HEK293 (cell line): Measurements from ENCODE around the gene RYR2.

Experiments
- CTCF ChIA-PET: fragments of 350-600 bp; formaldehyde crosslinking; extraction: SDS; loops from one replicate; lab custom pipeline; 2021; ENCODE audit warnings: antibody characterized with exemption; lab: Yijun Ruan, JAX
- POLR2A ChIA-PET: fragments of 300-600 bp; formaldehyde crosslinking; extraction: SDS; loops from one replicate; lab custom pipeline; 2020; ENCODE audit warnings: antibody characterized with exemption, inconsistent platforms; lab: Yijun Ruan, JAX
- H3K27ac ChIP-seq: fragments of 200-500 bp; sonication (Bioruptor generic); 2 replicates; pipeline ENCODE4 v1.5.1; 2014; ENCODE audit warnings: low read depth, low read length, control low read depth, inconsistent platforms; ENCODE audit errors: extremely low read depth
- H3K36me3 ChIP-seq, 2 experiments: fragments of 200-500 bp in 1 of 2; sonication (Bioruptor generic) in 1 of 2; 1 replicate in 1 of 2; 2 replicates in 1 of 2; pipeline ENCODE4 v1.5.1; 2014 to 2017; ENCODE audit warnings: inconsistent platforms in 2 of 2, low read length in 2 of 2; ENCODE audit not compliant: control insufficient read depth in 2 of 2, insufficient read depth in 1 of 2
- H3K4me1 ChIP-seq: fragments of 200-500 bp; sonication (Bioruptor generic); 2 replicates; pipeline ENCODE4 v1.5.1; 2014; ENCODE audit warnings: mild to moderate bottlenecking, low read length, inconsistent platforms; ENCODE audit not compliant: control insufficient read depth, insufficient read depth
- H3K4me3 ChIP-seq: 2 replicates; pipeline ENCODE4 v1.5.1; 2011; ENCODE audit warnings: low read depth, mild to moderate bottlenecking, control low read depth, low read length, moderate library complexity
- H3K9me3 ChIP-seq: fragments of 200-500 bp; sonication (Bioruptor generic); 2 replicates; pipeline ENCODE4 v1.5.1; 2014; ENCODE audit warnings: low read depth, low read length, inconsistent platforms; ENCODE audit not compliant: control insufficient read depth, insufficient read depth
- EGR2 ChIP-seq: fragments of 450-650 bp; formaldehyde crosslinking; IDR thresholded peaks from 2 replicates; pipeline ENCODE4 v1.5.1; 2016; ENCODE audit warnings: low read depth, missing biosample characterization, missing genetic modification characterization
- GLI2 ChIP-seq: fragments of 450-650 bp; formaldehyde crosslinking; IDR thresholded peaks from 2 replicates; pipeline ENCODE4; 2017; ENCODE audit warnings: missing biosample characterization, missing genetic modification characterization, low read depth, borderline replicate concordance
- IKZF3 ChIP-seq: fragments of 450-650 bp; IDR thresholded peaks from 2 replicates; pipeline ENCODE4 v1.5.0; 2018; ENCODE audit warnings: missing biosample characterization, mild to moderate bottlenecking, missing genetic modification characterization, moderate library complexity
- SALL2 ChIP-seq: fragments of 450-650 bp; formaldehyde crosslinking; IDR thresholded peaks from 2 replicates; pipeline ENCODE4 v1.5.0; 2017; ENCODE audit warnings: missing biosample characterization, mild to moderate bottlenecking, missing genetic modification characterization, borderline replicate concordance
- TRIM28 ChIP-seq: IDR thresholded peaks from 2 replicates; pipeline ENCODE4 v1.6.1; 2011; ENCODE audit warnings: low read length, control low read depth, borderline replicate concordance
- ZBTB21 ChIP-seq: fragments of 450-650 bp; formaldehyde crosslinking; IDR thresholded peaks from 2 replicates; pipeline ENCODE4 v1.5.1; 2017; ENCODE audit warnings: missing biosample characterization, missing genetic modification characterization
- ZNF121 ChIP-seq: fragments of 450-650 bp; formaldehyde crosslinking; IDR thresholded peaks from 2 replicates; pipeline ENCODE4 v1.5.1; 2016; ENCODE audit warnings: missing biosample characterization, missing genetic modification characterization
- ZNF132 ChIP-seq: fragments of 450-650 bp; formaldehyde crosslinking; IDR thresholded peaks from 2 replicates; pipeline ENCODE4 v1.5.1; 2017; ENCODE audit warnings: missing biosample characterization, missing genetic modification characterization, borderline replicate concordance
- ZNF211 ChIP-seq: fragments of 450-650 bp; formaldehyde crosslinking; IDR thresholded peaks from 2 replicates; pipeline ENCODE4 v1.5.1; 2016; ENCODE audit warnings: low read depth, missing biosample characterization, missing genetic modification characterization
- ZNF350 ChIP-seq: fragments of 450-650 bp; formaldehyde crosslinking; IDR thresholded peaks from 2 replicates; pipeline ENCODE4 v1.5.0; 2017; ENCODE audit warnings: missing biosample characterization, mild to moderate bottlenecking, missing genetic modification characterization
- ZNF544 ChIP-seq: fragments of 450-650 bp; formaldehyde crosslinking; IDR thresholded peaks from 2 replicates; pipeline ENCODE4 v1.5.0; 2017; ENCODE audit warnings: missing biosample characterization, missing genetic modification characterization
- ZNF747 ChIP-seq: fragments of 450-650 bp; formaldehyde crosslinking; IDR thresholded peaks from 2 replicates; pipeline ENCODE4 v1.5.1; 2016; ENCODE audit warnings: missing biosample characterization, missing genetic modification characterization
- ZSCAN16 ChIP-seq: fragments of 450-650 bp; formaldehyde crosslinking; IDR thresholded peaks from 2 replicates; pipeline ENCODE4 v1.5.1; 2016; ENCODE audit warnings: missing biosample characterization, missing genetic modification characterization
- TF ChIP-seq, protein P1 (sequence below): fragments of 450-650 bp; formaldehyde crosslinking; IDR thresholded peaks from 2 replicates; pipeline ENCODE4 v1.5.1; 2016; ENCODE audit warnings: missing biosample characterization, missing genetic modification characterization

Gene RYR2

DNA sequence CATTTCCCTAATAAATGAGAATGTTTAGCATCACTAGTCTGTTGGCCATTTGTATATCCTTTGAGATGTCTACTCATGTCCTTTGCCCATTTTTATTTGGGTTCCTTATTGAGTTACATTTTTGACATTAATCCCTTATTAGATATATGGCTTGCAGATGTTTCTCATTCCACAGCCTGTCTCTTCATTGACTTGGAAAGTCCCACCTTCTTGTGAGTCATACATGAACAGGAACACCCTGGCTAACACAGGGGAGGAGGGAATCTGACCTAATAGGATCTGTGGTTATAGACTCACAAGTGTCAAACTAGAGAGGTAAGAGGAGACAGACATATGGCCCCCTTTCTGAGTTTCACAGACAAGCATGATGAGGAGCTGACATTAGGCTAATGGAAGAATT, 837.2 kb downstream of the RYR2 start:
- CTCF ChIA-PET, result interaction anchor here (0.6 to 4.1 kb wide), 4 partner anchors 15 to 73 kb away, joined by 3 to 19 read pairs (median 8); no protein-coding TSS in a partner anchor
- H3K4me3 ChIP-seq, result no peak overlapping the region
- TF ChIP-seq IKZF3 (tag by site-specific recombination) (no peak), ZNF132 (tag by site-specific recombination) (no peak), ZNF211 (no peak), EGR2 (tag by site-specific recombination) (no peak), GLI2 (no peak), ZSCAN16 (tag by site-specific recombination) (no peak), ZNF747 (tag by site-specific recombination) (no peak), SALL2 (tag by site-specific recombination) (no peak), ZNF121 (tag by site-specific recombination) (no peak), ZNF544 (tag by site-specific recombination) (no peak), ZBTB21 (tag by site-specific recombination) (0 out of 2 replicates have a peak, but pooled peaks have one; percentile 18), TRIM28 (no peak), ZNF350 (tag by site-specific recombination) (no peak)
- TF ChIP-seq, protein P1, sequence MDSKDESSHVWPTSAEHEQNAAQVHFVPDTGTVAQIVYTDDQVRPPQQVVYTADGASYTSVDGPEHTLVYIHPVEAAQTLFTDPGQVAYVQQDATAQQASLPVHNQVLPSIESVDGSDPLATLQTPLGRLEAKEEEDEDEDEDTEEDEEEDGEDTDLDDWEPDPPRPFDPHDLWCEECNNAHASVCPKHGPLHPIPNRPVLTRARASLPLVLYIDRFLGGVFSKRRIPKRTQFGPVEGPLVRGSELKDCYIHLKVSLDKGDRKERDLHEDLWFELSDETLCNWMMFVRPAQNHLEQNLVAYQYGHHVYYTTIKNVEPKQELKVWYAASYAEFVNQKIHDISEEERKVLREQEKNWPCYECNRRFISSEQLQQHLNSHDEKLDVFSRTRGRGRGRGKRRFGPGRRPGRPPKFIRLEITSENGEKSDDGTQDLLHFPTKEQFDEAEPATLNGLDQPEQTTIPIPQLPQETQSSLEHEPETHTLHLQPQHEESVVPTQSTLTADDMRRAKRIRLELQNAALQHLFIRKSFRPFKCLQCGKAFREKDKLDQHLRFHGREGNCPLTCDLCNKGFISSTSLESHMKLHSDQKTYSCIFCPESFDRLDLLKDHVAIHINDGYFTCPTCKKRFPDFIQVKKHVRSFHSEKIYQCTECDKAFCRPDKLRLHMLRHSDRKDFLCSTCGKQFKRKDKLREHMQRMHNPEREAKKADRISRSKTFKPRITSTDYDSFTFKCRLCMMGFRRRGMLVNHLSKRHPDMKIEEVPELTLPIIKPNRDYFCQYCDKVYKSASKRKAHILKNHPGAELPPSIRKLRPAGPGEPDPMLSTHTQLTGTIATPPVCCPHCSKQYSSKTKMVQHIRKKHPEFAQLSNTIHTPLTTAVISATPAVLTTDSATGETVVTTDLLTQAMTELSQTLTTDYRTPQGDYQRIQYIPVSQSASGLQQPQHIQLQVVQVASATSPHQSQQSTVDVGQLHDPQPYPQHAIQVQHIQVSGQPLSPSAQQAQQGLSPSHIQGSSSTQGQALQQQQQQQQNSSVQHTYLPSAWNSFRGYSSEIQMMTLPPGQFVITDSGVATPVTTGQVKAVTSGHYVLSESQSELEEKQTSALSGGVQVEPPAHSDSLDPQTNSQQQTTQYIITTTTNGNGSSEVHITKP (tag by site-specific recombination), result 0 out of 2 replicates have a peak, but pooled peaks have one; percentile 11

More for the DNA sequence above, 837.2 kb downstream of the RYR2 start:
- POLR2A ChIA-PET, result no interaction called here
- Histone ChIP-seq H3K9me3 (no peaks in the 10 kb centered on the region), H3K4me1 (no peaks in the 10 kb centered on the region), H3K36me3 (no peaks in the 10 kb centered on the region), H3K27ac (no peak overlapping the region)
